ENCODE data around the gene GUCA2A.

The GUCA2A gene

DNA sequence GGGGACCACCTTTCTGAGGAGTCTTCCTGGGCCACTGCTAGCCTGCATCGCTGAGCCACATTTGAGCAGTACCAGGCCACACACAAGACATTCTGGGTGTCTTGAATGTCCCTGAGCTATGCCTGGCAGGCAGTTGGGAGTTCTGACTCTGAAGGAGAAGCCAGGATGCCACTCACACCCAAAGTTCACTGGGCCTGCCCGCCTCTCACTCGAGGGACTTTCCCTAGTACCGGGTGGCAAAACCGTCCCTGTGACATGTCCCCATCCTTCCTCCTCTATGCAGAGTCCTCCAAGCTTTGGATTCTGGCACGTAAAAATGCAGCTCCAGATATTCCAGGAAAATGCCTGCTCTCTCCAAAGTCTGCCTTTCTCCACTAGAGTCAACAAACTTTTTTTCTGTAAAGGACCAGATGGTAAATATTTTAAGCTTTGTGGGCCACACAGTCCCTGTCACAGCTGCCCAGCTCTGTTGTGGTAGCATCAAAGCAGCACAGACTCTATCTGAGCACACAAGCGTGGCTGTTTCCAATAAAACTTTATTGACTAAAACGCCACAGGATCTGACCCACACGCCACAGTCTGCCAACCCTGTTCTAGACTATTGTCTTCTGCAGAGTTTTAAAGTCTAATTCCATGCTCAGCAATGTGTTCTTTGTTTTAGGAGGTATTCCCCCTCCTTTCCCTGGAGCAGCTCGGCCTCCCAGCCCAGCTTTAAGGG is 30.6 kb downstream of the GUCA2A start:
- DNase-seq (ENCODE audit: low read depth in 2 of 2, low spot score in 1 of 2) = no peak

DNA sequence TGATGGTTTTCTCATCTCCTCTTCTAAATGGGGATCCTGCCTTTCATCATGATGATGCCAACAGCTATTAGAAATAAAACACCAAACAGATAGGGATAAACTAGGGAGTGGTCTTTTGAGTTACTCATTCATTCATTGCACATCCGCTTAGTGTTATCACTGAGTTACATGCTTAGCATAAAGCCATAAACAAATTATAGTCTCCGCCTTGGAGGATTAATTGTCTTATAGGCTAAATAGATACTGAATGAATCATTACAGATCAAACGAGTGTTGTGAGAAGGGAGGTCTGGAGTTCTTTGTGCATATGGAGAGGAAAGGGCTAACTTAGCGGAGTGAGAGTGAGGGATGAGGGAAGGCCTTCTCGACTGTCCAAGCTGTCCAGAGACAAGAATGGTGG is 31.2 kb downstream of the GUCA2A start:
- DNase-seq (ENCODE audit: low read depth in 2 of 2, low spot score in 1 of 2) = no peak

DNA sequence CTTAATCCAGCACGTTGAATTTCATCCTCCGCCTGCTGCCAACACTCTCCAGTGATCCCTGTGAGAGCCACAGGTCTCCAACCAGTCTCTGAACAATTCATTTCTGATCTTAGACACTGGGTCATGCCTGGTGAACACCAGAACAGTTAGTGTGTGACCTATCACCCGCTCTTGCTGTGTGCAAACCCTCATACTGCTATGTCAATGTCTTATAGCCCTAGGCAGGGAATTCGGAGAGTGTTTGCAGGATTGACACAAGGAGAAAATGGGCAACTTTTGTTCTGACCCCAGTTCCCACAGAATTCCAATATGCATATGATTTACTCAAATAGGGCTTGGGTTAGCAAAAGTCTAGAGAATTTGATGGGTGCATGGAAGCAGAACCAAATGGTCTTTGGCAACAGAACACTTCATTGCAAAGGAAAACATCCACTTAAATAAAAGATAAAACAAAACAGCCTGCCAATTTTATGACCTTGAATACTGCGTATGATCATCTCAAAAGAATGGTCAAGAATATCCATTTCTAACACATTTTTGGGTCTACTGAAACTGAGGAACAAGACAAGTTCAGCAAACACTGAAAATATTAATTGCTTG is 34.4 kb downstream of the GUCA2A start:
- DNase-seq (ENCODE audit: low read depth in 2 of 2, low spot score in 1 of 2) = no peak

DNA sequence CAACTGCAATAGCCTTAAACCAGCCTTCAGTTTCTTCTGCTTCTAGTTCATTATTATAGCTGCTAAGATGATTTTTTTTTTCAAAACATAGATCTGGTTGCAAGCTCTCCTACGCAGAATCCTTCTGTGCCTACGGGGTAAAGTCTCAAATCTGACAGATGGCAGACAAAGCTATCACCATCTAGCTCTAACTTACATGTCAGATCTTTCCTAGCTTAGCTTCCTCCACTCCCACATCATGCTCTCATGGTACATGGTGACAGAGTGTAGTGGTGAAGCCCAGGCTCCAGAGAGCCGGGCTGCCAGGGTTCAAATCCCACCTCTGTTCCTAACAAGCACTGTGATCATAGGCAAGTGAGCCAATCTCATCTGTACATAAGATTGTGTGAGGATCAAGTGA is 35.6 kb downstream of the GUCA2A start:
- no peak for DNase-seq (ENCODE audit: low read depth in 2 of 2, low spot score in 1 of 2)

DNA sequence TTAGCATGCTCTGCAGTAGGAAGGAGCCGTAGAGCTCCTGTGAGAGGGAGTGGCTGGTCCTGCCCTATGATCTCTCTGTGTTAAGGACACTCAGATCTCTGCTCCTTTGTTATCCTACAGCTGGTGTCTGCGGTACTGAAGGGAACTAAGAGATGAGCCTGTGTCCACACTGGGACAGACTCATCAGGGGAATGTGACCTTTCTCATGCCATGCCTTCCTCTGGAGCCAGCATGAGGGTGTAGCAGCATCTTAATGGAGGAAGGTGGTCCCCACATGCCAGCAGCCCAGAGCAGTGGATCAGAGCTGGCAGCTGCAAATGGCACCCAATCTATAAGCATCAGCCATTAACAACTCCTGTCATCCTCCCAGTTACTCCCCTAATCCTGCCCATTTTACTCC is 36.0 kb downstream of the GUCA2A start:
- no peak for DNase-seq (ENCODE audit: low read depth in 2 of 2, low spot score in 1 of 2)

DNA sequence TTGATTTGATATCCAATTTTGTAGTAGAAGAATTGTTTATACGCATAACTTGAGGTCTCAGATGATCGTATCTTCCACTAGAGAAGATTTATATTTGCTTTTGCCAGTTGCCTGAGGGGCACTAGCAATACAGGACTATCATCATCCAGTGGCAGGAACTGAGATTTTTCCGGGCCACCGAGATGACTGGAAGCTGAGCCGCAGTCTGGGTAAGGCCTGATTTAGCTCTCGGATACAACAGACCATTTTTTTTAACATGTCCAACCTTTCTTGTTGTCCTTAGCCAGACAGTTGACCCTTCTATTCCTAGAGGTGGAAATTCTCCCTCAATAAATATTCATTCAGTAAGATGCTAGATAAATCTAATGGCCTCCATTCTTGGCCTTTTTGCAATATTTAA is 36.8 kb downstream of the GUCA2A start:
- DNase-seq (ENCODE audit: low read depth in 2 of 2, low spot score in 1 of 2) = no peak

DNA sequence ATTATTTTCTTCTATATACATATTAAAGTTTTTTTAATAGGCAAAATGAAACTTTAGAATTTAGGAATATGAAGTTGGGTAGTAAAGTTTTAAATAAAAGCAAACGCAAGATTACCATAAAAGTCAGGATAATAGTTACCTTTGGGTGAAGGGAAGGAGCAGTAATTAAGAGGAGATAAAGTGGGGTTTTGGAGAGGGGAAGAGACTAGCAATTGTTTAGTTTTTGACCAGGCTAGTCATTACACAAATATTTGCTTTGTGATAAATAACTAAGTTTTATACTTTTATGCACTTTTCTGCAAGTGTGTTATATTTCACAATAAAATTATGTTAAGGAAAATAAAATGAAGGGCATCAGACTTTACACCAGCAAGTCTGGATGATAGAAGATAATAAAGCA is 39.0 kb downstream of the GUCA2A start:
- no peak for DNase-seq (ENCODE audit: low read depth in 2 of 2, low spot score in 1 of 2)

DNA sequence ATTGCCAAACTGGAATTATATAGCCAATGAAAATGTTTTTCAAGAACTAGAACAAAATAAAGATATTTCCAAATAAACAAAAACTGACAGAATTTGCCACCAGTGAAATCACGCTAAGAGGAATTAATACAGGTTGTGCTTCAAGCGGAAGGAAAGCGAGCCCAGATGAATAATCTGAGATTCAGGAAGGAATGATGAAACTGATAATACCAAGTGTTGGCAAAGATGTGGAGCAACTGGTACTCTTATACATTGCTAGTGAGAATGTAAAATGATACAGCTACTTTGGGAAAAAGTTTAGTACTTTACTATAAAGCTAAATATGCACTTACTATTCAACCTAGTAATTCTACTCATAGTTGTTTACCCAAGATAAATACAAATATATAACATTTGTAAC is 42.1 kb downstream of the GUCA2A start:
- DNase-seq (ENCODE audit: low read depth in 2 of 2, low spot score in 1 of 2) = no peak

DNA sequence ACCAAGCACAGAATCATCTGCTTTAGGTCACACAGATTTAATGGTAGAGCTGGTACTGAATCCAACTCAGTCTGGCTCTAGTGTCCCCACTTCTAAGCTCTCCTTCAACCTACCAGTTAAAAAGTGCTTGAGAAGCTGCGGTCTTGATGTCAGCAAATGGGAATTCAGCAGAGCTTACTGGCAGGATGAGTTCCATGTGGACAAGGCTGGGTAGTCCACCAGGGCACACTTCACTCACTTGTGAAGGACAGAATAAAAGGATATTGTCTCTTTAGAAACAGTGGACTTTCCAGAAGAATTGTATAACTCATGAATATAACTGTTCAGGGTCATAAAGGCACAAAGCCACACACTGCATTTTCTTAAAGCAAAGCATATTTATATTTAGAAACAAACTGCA is 46.4 kb downstream of the GUCA2A start:
- DNase-seq (ENCODE audit: low read depth in 2 of 2, low spot score in 1 of 2) = no peak

DNA sequence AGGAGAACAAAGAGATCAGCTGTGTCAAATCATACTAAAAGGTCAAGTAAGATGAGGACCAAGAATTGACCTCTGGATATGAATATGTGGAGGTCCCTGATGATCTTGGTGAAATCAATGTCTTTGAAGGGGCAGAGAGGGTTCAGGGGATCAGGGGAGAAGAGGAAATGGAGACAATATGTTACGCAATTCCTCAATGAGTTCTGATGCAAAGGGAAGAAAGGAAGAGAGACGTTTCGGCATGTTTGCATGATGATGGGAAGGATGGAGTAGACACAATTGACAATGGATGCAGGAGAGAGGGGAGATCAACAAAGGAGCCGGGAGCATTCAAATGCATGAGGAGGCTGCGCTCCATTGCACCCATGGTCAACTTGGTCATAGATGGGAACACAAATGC is 47.3 kb downstream of the GUCA2A start:
- no peak for DNase-seq (ENCODE audit: low read depth in 2 of 2, low spot score in 1 of 2)

DNA sequence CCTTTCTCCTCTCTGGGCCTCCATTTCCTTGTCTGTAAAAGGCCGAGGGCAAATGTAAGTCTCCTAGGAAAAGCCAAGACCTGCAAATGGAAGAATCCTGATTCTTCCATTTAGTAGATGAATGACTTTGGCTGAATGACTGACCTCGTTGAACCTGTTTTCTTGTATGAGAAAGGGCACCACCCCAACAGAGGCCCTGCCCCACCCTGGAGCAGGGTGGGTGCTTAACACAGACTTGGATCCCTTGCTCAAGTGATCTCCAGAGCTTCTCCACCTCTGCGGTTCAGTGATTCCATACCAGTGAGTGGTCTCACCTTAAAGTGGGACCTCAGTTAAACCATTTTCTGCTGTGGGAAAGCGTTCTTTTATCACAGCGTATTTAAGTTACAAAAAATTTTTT is 50.3 kb downstream of the GUCA2A start:
- DNase-seq (ENCODE audit: low read depth in 2 of 2, low spot score in 1 of 2) = no peak
